IPS-15b (cell line): Measurements from ENCODE around the gene SOHLH2.
A peak's percentile ranks its signal among the peaks of the same experiment; 100 is the strongest.

Source experiments
- H3K27me3 ChIP-seq: one replicate; pipeline ENCODE4 v1.6.1; 2013; ENCODE audit warnings: low read length; ENCODE audit not compliant: control insufficient read depth, insufficient read depth
- H3K36me3 ChIP-seq: one replicate; pipeline ENCODE4 v1.6.1; 2013; ENCODE audit warnings: low read length; ENCODE audit not compliant: control insufficient read depth, insufficient read depth
- H3K4me1 ChIP-seq: one replicate; pipeline ENCODE4 v1.6.1; 2013; ENCODE audit warnings: mild to moderate bottlenecking, low read length; ENCODE audit not compliant: control insufficient read depth, insufficient read depth
- H3K4me3 ChIP-seq: one replicate; pipeline ENCODE4 v1.5.1; 2013; ENCODE audit warnings: low read depth, low read length
- H3K9ac ChIP-seq: one replicate; pipeline ENCODE4 v1.6.1; 2013; ENCODE audit warnings: low read depth, mild to moderate bottlenecking, low read length
- H3K9me3 ChIP-seq: one replicate; pipeline ENCODE4 v1.6.1; 2013; ENCODE audit warnings: mild to moderate bottlenecking, low read length; ENCODE audit not compliant: control insufficient read depth, insufficient read depth

SOHLH2 gene

GRCh38 chr13:36130552-36131221 is 83.7 kb downstream of the SOHLH2 start:
- Histone ChIP-seq H3K27me3 (peaks cover 38% of the 10 kb centered on the region), H3K4me3 (peak overlapping the region; percentile 75), H3K36me3 (no peaks in the 10 kb centered on the region), H3K9ac (no peak overlapping the region), H3K4me1 (peaks cover 10% of the 10 kb centered on the region), H3K9me3 (no peaks in the 10 kb centered on the region)

GRCh38 chr13:36130193-36130551 is 84.2 kb downstream of the SOHLH2 start:
- Histone ChIP-seq H3K4me1 (peaks cover 10% of the 10 kb centered on the region), H3K36me3 (no peaks in the 10 kb centered on the region), H3K9me3 (no peaks in the 10 kb centered on the region), H3K9ac (no peak overlapping the region), H3K27me3 (peaks cover 38% of the 10 kb centered on the region), H3K4me3 (peak overlapping the region; percentile 75)

- no peaks in the 10 kb centered on the region for H3K36me3 ChIP-seq
- no peaks in the 10 kb centered on the region for H3K9me3 ChIP-seq
- H3K27me3 ChIP-seq = peaks cover 38% of the 10 kb centered on the region
- H3K9ac ChIP-seq = no peak overlapping the region
- H3K4me1 ChIP-seq = peaks cover 10% of the 10 kb centered on the region
- peak overlapping the region; percentile 75 for H3K4me3 ChIP-seq
These were observed 84.8 kb downstream of the SOHLH2 start for GRCh38 chr13:36129539-36129938.

- H3K27me3 ChIP-seq = peaks cover 24% of the 10 kb centered on the region
- peaks cover 4% of the 10 kb centered on the region for H3K4me1 ChIP-seq
- no peak overlapping the region for H3K9ac ChIP-seq
- no peaks in the 10 kb centered on the region for H3K9me3 ChIP-seq
- H3K4me3 ChIP-seq = no peak overlapping the region
- H3K36me3 ChIP-seq = no peaks in the 10 kb centered on the region
These were observed 87.9 kb downstream of the SOHLH2 start for GRCh38 chr13:36126491-36126890.

- no peaks in the 10 kb centered on the region for H3K9me3 ChIP-seq
- no peaks in the 10 kb centered on the region for H3K36me3 ChIP-seq
- H3K9ac ChIP-seq = no peak overlapping the region
- H3K4me3 ChIP-seq = no peak overlapping the region
- peaks cover 3% of the 10 kb centered on the region for H3K4me1 ChIP-seq
- H3K27me3 ChIP-seq = peaks cover 23% of the 10 kb centered on the region
These were observed 88.5 kb downstream of the SOHLH2 start for GRCh38 chr13:36125841-36126240.

- Histone ChIP-seq H3K27me3 (peaks cover 11% of the 10 kb centered on the region), H3K36me3 (no peaks in the 10 kb centered on the region)
These were observed 90.0 kb downstream of the SOHLH2 start for GRCh38 chr13:36124236-36124822.

More at GRCh38 chr13:36124236-36124822, 90.0 kb downstream of the SOHLH2 start:
- Histone ChIP-seq H3K9me3 (no peaks in the 10 kb centered on the region), H3K4me1 (no peaks in the 10 kb centered on the region), H3K4me3 (no peak overlapping the region), H3K9ac (no peak overlapping the region)
